Type B pancreatic cell (in vitro differentiated cells): ENCODE results near the gene SEMA6D. TPM values are rescaled to one million over a fixed set of nuclear protein-coding genes. Genes with fewer than 3 reads are reported as not detected.

ENCODE experiments used
- DNase-seq: peaks from one replicate; pipeline ENCODE4 v3.0.0; 2021; ENCODE audit warnings: mixed read lengths; ENCODE audit not compliant: unreplicated experiment; ENCODE audit errors: extremely low spot score
- H3K27ac Mint-ChIP-seq: 2 replicates; pipeline ENCODE4 v1.8.0; 2021; ENCODE audit warnings: mild to moderate bottlenecking, mixed read lengths
- H3K27me3 Mint-ChIP-seq: 2 replicates; pipeline ENCODE4 v1.8.0; 2021; ENCODE audit warnings: mixed read lengths
- H3K36me3 Mint-ChIP-seq: 2 replicates; pipeline ENCODE4 v1.8.0; 2021; ENCODE audit warnings: mixed read lengths
- H3K4me1 Mint-ChIP-seq: one replicate; pipeline ENCODE4 v1.8.0; 2021; ENCODE audit warnings: mixed read lengths; ENCODE audit not compliant: unreplicated experiment
- H3K4me3 Mint-ChIP-seq: 2 replicates; pipeline ENCODE4 v1.8.0; 2021; ENCODE audit warnings: mild to moderate bottlenecking, mixed read lengths
- H3K9me3 Mint-ChIP-seq: 2 replicates; pipeline ENCODE4 v1.8.0; 2021; ENCODE audit warnings: mixed read lengths
- CTCF ChIP-seq: fragments of 200-600 bp; sonication (generic); conservative IDR thresholded peaks from 2 replicates; pipeline ENCODE4 v1.5.0; 2021; ENCODE audit warnings: antibody characterized with exemption, mild to moderate bottlenecking
- total RNA-seq: library from RNA; stranded (reverse); gene quantifications from 2 replicates; pipeline ENCODE4 v1.2.1, GENCODE V29; 2021; ENCODE audit warnings: low replicate concordance

The SEMA6D gene
- total RNA-seq, 1 donor from 2014 or later = 22.2 TPM

GRCh38 chr15:47718497-47719437, 1.5 kb downstream of the SEMA6D start:
- Mint-ChIP-seq H3K36me3 (no peaks in the 10 kb centered on the region), H3K9me3 (no peaks in the 10 kb centered on the region), H3K27ac (peak overlapping the region; percentile 81), H3K4me1 (peaks cover 43% of the 10 kb centered on the region), H3K4me3 (peak overlapping the region; percentile 98), H3K27me3 (peaks cover 46% of the 10 kb centered on the region)
- TF ChIP-seq CTCF = no peak
- DNase-seq = no peak

- no peaks in the 10 kb centered on the region for H3K36me3 Mint-ChIP-seq
- peaks cover 43% of the 10 kb centered on the region for H3K4me1 Mint-ChIP-seq
- H3K27me3 Mint-ChIP-seq = peaks cover 45% of the 10 kb centered on the region
Observed at GRCh38 chr15:47719730-47720129, 2.4 kb downstream of the SEMA6D start.

GRCh38 chr15:47720555-47720954, 3.2 kb downstream of the SEMA6D start:
- TF ChIP-seq CTCF = no peak
- no peaks in the 10 kb centered on the region for H3K36me3 Mint-ChIP-seq
- peak overlapping the region; percentile 80 for H3K4me3 Mint-ChIP-seq
- H3K4me1 Mint-ChIP-seq = peaks cover 43% of the 10 kb centered on the region
- peaks cover 46% of the 10 kb centered on the region for H3K27me3 Mint-ChIP-seq
- no peak for DNase-seq
- no peaks in the 10 kb centered on the region for H3K9me3 Mint-ChIP-seq
- H3K27ac Mint-ChIP-seq = no peak overlapping the region

More at GRCh38 chr15:47719730-47720129, 2.4 kb downstream of the SEMA6D start:
- Mint-ChIP-seq H3K27ac (no peak overlapping the region), H3K9me3 (no peaks in the 10 kb centered on the region), H3K4me3 (peak overlapping the region; percentile 98)
- TF ChIP-seq CTCF = no peak
- DNase-seq = no peak

- Mint-ChIP-seq H3K4me3 (peak overlapping the region; percentile 30), H3K36me3 (no peaks in the 10 kb centered on the region), H3K27me3 (peaks cover 43% of the 10 kb centered on the region), H3K9me3 (no peaks in the 10 kb centered on the region), H3K27ac (no peak overlapping the region), H3K4me1 (peaks cover 36% of the 10 kb centered on the region)
- TF ChIP-seq CTCF = no peak
- no peak for DNase-seq
Observed at GRCh38 chr15:47721676-47722075, 4.4 kb downstream of the SEMA6D start.

GRCh38 chr15:47724346-47724745, 7.0 kb downstream of the SEMA6D start:
- Mint-ChIP-seq H3K36me3 (peaks cover 6% of the 10 kb centered on the region), H3K27me3 (peaks cover 32% of the 10 kb centered on the region), H3K27ac (no peak overlapping the region), H3K4me1 (peaks cover 34% of the 10 kb centered on the region), H3K4me3 (no peak overlapping the region), H3K9me3 (no peaks in the 10 kb centered on the region)
- no peak for TF ChIP-seq CTCF
- DNase-seq = no peak
